Measurements from ENCODE around the gene ENOX2. TPM values are rescaled to one million over a fixed set of nuclear protein-coding genes. Genes with fewer than 3 reads are reported as not detected.

ENOX2 gene
- total and polyA plus RNA-seq, 8 donors = 2.6 to 12.1 (median 7.3) TPM

GRCh38 chrX:130695931-130696330 is 207.1 kb downstream of the ENOX2 start:
- no peak overlapping the region for H3K27ac ChIP-seq
- H3K9me3 ChIP-seq = no peaks in the 10 kb centered on the region
- no peaks in the 10 kb centered on the region for H3K27me3 ChIP-seq
- intact Hi-C loops (cut with DNase I; ENCODE audit: low total_unique reads) = no loop called here
- H3K4me3 ChIP-seq = no peak overlapping the region
- no peak for DNase-seq
- 68 to 90% (median 74%) methylated on average over 1 of the region's 1 CpG for WGBS, 5 donors
- no peaks in the 10 kb centered on the region for H3K4me1 ChIP-seq
- TF ChIP-seq POLR2A (IDR thresholded peaks at IDR 0.05) (no peak), CTCF (IDR thresholded peaks at IDR 0.05) (no peak), POLR2AphosphoS5 (IDR thresholded peaks at IDR 0.05) (no peak), EP300 (IDR thresholded peaks at IDR 0.05) (no peak)
- no peaks in the 10 kb centered on the region for H3K36me3 ChIP-seq

GRCh38 chrX:130694983-130695382 is 208.0 kb downstream of the ENOX2 start:
- Histone ChIP-seq H3K27ac (no peak overlapping the region), H3K36me3 (no peaks in the 10 kb centered on the region), H3K27me3 (no peaks in the 10 kb centered on the region), H3K9me3 (no peaks in the 10 kb centered on the region), H3K4me1 (no peaks in the 10 kb centered on the region), H3K4me3 (no peak overlapping the region)
- TF ChIP-seq EP300 (IDR thresholded peaks at IDR 0.05) = no peak
- 59 to 75% (median 67%) methylated on average over 2 of the region's 2 CpGs for WGBS, 5 donors
- DNase-seq = no peak
- intact Hi-C loops (cut with DNase I; ENCODE audit: low total_unique reads) = no loop called here

GRCh38 chrX:130691576-130691975 is 211.4 kb downstream of the ENOX2 start:
- Histone ChIP-seq H3K4me1 (no peaks in the 10 kb centered on the region), H3K27ac (no peak overlapping the region), H3K9me3 (no peaks in the 10 kb centered on the region), H3K27me3 (no peaks in the 10 kb centered on the region), H3K4me3 (no peak overlapping the region), H3K36me3 (peaks cover 0 to 20% (median 12%) of the 10 kb centered on the region in 4 donors)
- intact Hi-C loops (cut with DNase I; ENCODE audit: low total_unique reads) = no loop called here
- WGBS, 5 donors = 51 to 72% (median 58%) methylated on average over 3 of the region's 3 CpGs
- TF ChIP-seq EP300 (IDR thresholded peaks at IDR 0.05) (no peak), POLR2AphosphoS5 (IDR thresholded peaks at IDR 0.05) (no peak), CTCF (IDR thresholded peaks at IDR 0.05) (no peak), POLR2A (IDR thresholded peaks at IDR 0.05) (no peak)
- no peak for DNase-seq

- no peak for TF ChIP-seq CTCF (IDR thresholded peaks at IDR 0.05)
- no peak for TF ChIP-seq POLR2AphosphoS5 (IDR thresholded peaks at IDR 0.05)
- TF ChIP-seq EP300 (IDR thresholded peaks at IDR 0.05) = no peak
- TF ChIP-seq POLR2A (IDR thresholded peaks at IDR 0.05) = no peak
- intact Hi-C loops (cut with DNase I; ENCODE audit: low total_unique reads) = no loop called here
- H3K27me3 ChIP-seq = no peaks in the 10 kb centered on the region
- H3K4me3 ChIP-seq = no peak overlapping the region
- no peak overlapping the region for H3K27ac ChIP-seq
- H3K9me3 ChIP-seq = no peaks in the 10 kb centered on the region
- H3K36me3 ChIP-seq = peaks cover 0 to 22% (median 14%) of the 10 kb centered on the region in 4 donors
- no peaks in the 10 kb centered on the region for H3K4me1 ChIP-seq
- DNase-seq = no peak
- WGBS, 5 donors = 82 to 95% (median 91%) methylated on average over 4 to 5 of the region's 5 CpGs
Observed at GRCh38 chrX:130688360-130688759, 214.6 kb downstream of the ENOX2 start.

GRCh38 chrX:130682990-130683389 is 220.0 kb downstream of the ENOX2 start:
- Histone ChIP-seq H3K4me3 (no peak overlapping the region), H3K27ac (no peak overlapping the region), H3K4me1 (no peaks in the 10 kb centered on the region), H3K9me3 (no peaks in the 10 kb centered on the region), H3K27me3 (no peaks in the 10 kb centered on the region), H3K36me3 (peaks cover 0 to 17% (median 10%) of the 10 kb centered on the region in 4 donors)
- 59 to 92% (median 75%) methylated on average over 2 of the region's 2 CpGs for WGBS, 5 donors
- intact Hi-C loops (cut with DNase I; ENCODE audit: low total_unique reads) = no loop called here
- no peak for DNase-seq
- TF ChIP-seq EP300 (IDR thresholded peaks at IDR 0.05) = no peak
- no peak for TF ChIP-seq POLR2A (IDR thresholded peaks at IDR 0.05)
- TF ChIP-seq CTCF (IDR thresholded peaks at IDR 0.05) = no peak
- no peak for TF ChIP-seq POLR2AphosphoS5 (IDR thresholded peaks at IDR 0.05)

Measured in stomach (tissue), 9 donors.